ENCODE results near the gene SLF2.

SLF2 gene

GRCh38 chr10:101000915-101001658 is 88.3 kb downstream of the SLF2 start:
- DNase-seq, result no peak

GRCh38 chr10:101001659-101002035 is 88.9 kb downstream of the SLF2 start:
- no peak for DNase-seq

DNA sequence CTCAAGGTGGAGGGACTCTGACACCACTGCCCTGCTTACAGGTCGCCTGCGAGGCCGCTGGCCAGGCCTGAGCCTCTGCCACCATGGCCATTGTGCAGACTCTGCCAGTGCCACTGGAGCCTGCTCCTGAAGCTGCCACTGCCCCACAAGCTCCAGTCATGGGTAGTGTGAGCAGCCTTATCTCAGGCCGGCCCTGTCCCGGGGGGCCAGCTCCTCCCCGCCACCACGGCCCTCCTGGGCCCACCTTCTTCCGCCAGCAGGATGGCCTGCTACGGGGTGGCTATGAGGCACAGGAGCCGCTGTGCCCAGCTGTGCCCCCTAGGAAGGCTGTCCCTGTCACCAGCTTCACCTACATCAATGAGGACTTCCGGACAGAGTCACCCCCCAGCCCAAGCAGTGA is 89.7 kb downstream of the SLF2 start:
- DNase-seq, result no peak

- no peak for DNase-seq
Observed at GRCh38 chr10:101003639-101004206, 91.0 kb downstream of the SLF2 start.

DNA sequence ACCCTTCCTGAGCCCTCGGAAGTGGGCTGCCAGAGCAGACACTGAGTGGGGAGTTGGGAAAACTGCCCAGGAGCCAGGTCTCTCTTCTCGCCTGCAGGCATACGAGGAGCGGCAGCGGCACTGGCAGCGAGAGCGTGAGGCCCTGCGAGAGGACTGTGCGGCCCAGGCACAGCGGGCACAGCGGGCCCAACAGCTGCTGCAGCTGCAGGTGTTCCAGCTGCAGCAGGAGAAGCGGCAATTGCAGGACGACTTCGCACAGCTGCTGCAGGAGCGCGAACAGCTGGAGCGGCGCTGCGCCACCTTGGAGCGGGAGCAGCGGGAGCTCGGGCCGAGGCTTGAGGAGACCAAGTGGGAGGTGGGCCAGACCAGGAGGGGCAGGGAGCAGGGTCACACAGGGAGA is 92.6 kb downstream of the SLF2 start:
- no peak for DNase-seq

- DNase-seq, result no peak
Observed at GRCh38 chr10:101005869-101006567, 93.3 kb downstream of the SLF2 start.

GRCh38 chr10:101006593-101007098 is 93.9 kb downstream of the SLF2 start:
- peak; percentile 12 for DNase-seq

DNA sequence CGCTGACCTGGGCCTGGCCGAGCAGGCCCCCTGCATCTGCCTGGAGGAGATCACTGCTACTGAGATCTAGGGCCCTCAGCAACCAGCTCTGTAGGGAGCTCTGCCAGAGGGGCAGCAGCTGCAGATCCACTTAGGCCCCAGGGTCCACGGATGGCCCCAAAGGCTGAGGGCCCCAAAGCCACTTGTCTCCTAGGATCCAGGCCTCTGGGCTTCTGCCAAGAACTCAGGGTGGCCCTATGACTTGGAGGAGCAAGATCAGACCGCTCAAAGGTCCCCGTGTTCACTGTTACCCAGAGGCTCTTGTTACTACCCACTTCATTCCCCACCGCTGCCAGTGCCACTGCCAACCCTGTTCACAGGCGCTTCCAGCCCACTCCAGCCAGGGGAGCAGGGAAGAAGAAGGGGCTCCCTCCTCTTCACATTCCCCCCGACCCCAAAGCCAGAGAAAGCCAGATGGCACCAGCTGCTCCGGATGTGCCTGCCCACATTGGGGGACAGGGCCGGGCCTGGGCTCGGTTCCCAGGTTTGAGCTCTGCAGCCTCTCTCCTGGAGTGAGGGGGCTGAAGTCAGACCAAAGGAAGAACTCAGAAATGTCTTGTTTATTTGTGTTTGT is 94.4 kb downstream of the SLF2 start:
- DNase-seq, result no peak

- DNase-seq, result no peak
Observed at GRCh38 chr10:101007915-101008822, 95.4 kb downstream of the SLF2 start.

- no peak for DNase-seq
Observed at GRCh38 chr10:101008823-101009423, 96.2 kb downstream of the SLF2 start.

GRCh38 chr10:101010329-101010728 is 97.6 kb downstream of the SLF2 start:
- no peak for DNase-seq

- no peak for DNase-seq
Observed at GRCh38 chr10:101011517-101012423, 99.0 kb downstream of the SLF2 start.

DNA sequence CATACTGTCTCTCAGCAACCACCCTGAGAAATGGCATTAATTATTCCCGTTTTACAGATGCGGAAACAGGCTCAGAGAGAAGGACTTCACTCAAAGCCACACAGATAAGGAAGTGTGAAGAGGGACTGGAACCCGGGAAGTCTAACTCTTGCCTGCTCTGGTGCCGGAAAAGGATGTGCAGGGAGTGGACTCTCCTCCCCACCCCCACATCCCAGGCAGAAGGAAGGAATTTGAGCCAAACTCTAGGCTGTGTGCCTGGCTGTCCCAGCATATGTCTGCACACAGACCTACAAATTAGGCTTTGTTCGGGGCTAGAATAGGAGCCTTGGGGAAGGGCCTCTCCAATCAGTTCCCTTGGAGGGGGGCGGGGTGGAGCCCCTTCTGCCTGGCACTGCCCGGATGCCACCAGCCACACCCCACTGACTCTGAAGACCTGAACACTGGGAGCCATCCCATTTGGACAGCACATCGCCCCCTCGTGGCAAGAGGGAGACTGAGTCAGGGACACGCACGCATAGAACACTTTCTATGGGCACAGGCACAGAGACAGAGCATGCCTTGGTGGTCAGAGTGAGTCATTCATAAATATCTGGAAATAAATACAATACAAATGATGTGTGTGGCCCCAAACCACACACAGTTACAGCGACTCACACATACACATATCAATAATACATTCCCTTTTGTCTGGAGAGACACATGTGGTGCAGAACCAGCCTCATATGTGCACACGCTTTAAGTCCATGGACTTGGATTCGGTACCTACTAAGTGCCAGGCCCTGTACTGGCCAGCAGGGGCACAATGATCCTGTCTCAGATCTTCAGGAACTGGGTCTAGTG is 100.0 kb downstream of the SLF2 start:
- DNase-seq, result peak; percentile 89

DNA sequence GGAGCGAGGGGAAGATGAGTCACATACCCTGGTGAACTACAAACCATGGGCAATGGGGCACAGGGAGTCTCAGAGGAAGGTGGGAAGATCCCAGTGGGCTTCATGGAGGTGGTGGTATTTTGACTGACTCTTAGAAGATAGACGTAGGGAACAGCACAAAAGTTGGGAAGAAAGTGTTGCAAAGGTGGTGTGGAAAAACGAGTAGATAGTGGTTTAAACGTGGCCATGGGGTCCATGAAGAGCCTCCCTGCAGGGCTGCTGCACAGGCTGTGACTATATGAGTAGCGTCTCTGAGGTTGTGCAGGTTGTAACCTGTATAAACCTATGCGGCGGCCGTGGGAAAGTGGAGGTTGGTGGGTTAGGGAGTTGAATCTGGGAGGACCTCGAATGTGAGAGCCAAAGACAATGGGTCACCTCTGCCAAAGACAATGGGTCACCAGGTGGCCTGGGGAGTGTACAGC is 100.6 kb downstream of the SLF2 start:
- DNase-seq, result no peak

GRCh38 chr10:101014230-101014884 is 101.6 kb downstream of the SLF2 start:
- peak; percentile 30 for DNase-seq

Measured in NCI-H1694 treated with DMSO at 0.1 percent for 48 hours (cell line).